ENCODE data around the gene ALPI. TPM values are rescaled to one million over a fixed set of nuclear protein-coding genes. Genes with fewer than 3 reads are reported as not detected.

Gene ALPI
- total RNA-seq, 1 experiment from 2014 or later = not detected

DNA sequence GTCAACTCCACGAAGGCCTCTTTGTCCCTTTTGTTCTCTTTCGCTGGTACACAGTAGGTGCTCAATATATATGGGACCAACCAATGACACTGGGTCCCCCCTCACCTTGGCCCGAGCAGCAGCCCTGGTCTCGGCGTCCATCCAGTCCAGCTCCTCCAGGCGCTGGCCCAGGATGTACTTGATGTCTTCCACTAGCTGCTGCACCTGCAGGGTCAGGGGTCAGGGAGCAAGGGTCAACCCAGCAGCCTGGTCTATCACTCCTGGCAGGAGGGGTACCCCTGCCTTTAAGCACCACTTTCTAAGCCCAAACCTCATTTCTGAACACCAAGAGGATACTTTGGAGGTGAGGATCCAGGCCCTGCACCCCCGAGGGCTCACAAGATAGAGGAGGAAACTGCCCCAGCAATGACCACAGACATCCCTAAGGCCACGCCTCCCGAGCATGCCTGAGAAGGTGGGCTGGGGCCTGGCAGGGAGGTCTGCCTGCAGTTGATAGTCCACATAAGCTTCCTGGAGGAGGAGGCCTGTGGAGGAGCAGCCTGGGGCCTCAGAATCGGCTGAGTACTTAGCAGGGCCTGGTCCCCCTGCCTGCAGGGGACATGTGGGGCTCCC, 27.5 kb downstream of the ALPI start:
- DNase-seq (ENCODE audit: extremely low read depth, low read depth) = no peak

DNA sequence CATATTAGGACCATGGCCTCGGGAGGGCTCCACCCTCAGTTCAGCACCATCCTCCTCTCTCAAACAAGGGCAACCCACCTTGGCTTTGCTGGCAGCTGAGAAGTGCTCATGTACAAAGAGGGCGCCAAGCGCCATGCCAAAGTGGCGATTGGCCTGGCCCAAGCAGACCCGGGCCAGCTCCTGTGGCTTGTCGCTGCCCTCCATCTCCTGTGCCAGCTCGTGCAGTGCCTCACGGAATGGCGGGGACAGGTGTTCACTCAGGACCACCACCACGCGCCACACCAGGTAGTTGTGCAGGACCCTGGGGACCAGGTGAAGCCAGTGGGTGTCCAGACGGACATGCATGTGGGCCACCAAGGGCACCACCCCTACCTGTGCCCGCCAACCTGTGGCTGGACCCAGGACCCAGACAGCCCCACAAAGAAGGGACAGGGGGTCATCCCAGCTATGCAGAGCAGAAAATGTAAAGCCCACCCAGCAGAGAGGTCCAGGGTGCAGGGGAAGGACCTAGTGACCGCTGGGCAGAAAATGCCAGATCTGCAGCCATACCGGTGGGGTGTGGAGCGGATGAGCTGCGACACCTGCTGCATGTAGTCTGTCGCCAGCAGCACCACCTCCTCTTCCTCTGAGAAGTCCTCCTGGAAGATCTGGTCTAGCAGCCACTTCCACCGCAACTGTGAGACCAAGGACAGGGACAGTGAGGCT, 28.1 kb downstream of the ALPI start:
- DNase-seq (ENCODE audit: extremely low read depth, low read depth) = no peak

DNA sequence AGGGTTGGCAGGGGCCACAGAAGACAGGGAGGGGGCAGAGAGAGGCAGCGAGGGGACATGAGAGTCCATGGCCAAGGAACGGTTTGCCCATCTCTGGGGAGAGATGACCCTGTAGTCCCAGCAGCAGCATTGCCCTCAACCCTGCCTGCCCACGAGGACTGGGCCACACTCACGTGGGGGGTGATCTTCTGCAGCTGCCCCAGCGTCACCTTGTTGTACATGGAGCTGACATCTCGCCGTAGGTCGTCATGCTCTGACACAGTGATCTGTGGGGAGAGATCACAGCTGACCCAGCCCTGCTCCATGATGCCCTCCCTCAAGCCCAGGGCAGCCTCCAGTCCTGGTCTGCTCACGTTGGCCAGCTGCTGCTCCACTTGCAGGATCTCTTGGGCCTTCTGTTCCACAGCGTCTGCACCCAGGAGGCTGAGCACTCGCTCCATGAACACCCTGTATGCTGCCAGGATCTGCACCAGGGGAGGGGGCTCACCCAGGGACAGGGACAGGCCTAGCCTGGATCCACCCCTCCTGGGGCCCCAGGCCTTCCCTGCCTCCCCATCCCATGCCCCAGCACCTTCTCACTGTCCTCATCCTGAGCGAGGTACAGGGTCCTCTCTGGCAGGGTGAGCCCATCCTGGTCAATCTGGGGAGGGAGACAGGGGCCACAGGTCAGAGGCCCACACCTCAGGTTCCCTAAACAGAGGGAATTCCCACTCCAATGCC, 28.8 kb downstream of the ALPI start:
- no peak for DNase-seq (ENCODE audit: extremely low read depth, low read depth)

DNA sequence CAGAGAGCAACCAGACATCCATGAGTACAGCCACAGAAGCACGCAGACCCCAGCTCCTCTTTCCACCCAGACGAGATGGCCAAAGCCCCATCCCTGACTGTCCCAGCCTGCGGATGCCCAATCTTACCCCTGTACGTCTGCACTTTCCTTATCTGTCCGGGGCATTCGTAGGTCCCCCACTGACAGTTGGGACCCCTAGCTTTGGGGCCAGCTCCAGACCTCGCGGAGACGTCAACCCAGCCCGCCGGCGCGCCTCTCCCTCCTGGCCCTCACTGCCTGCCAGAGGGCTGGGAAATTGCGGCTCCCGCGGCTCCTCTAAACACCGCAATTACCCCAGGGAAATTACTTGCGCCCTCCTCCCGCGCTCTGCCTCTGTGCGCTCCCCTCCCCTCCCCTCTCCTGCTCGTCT, 29.4 kb downstream of the ALPI start:
- DNase-seq (ENCODE audit: extremely low read depth, low read depth) = no peak

DNA sequence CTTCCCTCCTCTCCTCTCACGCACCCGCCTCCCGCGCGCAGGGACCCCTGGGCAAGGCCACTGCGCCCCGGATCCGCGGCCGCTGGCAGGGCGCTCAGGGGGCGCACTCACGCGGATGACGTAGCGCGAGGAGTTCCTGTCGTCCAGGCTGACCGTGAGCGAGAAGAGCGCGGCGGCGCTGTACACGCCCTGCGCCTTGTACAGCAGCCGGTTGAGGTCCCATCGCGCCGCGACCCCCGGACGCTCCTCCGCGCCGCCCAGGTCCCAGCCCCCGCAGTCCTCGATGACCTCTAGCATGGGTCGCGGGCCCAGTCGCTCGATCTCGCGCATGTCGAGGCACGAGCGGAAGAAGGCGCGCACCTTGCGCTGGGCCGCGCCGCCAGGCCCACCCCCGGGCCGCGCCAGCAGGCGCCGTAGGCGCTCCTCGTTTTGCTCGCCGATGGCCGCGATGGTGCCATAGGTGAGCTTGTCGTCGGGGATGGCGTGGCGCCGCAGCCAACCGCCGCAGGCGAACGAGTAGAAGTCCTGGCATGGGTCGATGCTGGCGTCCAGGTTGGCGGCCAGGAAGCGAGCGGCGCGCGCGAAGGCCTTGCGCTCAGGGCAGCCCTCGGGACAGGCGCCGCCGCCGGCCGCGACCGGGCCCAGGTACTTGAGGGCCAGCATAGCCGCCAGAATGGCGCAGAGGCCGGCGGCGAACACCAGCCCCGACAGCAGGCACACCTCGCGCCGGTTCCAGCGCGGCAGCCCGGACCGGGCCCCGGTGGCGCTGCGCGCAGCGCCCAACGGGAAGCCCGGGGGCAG, 30.0 kb downstream of the ALPI start:
- no peak for DNase-seq (ENCODE audit: extremely low read depth, low read depth)

DNA sequence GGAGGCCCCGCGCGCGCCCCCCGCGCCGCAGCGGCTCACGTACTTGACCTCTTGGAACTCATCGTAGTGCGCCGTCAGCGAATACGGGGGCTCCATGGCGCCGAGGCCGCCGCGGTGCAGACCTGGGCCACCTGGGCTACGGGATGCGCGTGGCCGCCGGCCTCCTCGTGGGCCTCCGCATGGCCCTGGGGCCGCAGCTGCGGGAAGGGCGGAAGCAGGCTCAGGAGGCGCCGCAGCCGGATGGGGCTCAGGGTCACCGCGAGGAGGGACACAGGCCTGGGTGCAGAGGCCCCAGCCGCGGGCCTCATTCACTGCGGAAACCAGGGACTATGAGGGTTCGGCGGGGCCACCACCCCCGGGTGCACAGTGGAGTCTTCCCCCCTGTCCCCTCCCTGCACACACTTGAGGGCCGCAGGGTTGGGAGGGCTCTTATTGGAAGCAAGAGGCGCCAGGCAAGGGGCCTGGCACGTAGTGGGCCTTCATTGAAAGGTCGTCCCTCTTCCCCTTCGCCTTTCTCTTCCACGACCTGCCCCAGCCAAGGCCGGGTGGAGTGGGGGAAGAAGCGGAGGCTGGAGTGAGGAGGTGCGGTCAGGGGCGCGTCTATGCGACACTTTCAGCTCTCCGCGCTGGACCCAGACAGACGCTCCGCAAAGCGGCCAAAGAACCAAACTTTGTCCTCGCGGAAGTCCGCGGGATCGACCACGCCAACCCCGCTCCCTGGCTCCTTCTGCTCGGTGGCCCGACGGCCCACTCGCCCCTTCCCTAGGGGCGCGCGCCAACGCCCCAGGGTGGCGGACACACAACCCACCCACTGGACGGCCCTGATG, 30.8 kb downstream of the ALPI start:
- DNase-seq (ENCODE audit: extremely low read depth, low read depth) = no peak

DNA sequence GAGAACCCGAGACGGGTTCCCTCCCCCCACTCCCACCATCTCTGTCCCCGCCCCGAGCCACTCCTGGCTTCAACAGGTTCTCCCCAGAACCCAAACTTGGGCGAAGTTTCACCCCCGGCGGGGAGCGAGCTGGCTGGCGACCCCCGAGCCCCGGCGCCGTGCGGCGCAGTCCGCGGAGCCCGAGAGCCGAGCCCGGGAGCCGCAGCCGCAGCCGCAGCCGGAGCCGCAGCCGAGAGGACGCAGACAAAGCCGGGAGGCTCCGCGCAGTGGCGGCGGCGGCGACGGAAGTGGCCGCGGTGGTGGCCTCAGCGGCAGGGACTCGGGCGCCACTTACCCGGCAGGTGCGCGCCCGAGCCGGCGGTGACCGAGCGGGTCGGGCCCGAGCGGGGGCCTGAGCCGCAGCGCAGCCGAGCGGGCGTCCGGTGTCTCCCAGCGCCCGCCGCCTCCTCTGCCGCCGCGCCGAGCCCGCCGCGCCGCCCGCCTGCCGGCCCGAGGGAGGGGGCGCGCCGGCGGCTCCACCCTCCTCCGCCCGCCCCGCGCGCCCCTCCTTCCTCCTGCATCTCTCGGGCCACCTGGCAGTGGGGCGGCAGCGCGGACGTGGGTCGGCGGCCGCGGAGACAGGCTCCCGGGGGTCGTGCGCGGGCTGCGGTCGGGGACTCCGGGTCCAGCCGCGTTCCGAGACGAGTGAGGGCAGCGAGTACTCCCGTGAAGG, 31.6 kb downstream of the ALPI start, which contains the start of gene ECEL1:
ECEL1 (minus strand) TSS at position 450 of the 712 bp plus-strand sequence. CDS start 1,181 bp downstream, outside the sequence.
- no peak for DNase-seq (ENCODE audit: extremely low read depth, low read depth)

DNA sequence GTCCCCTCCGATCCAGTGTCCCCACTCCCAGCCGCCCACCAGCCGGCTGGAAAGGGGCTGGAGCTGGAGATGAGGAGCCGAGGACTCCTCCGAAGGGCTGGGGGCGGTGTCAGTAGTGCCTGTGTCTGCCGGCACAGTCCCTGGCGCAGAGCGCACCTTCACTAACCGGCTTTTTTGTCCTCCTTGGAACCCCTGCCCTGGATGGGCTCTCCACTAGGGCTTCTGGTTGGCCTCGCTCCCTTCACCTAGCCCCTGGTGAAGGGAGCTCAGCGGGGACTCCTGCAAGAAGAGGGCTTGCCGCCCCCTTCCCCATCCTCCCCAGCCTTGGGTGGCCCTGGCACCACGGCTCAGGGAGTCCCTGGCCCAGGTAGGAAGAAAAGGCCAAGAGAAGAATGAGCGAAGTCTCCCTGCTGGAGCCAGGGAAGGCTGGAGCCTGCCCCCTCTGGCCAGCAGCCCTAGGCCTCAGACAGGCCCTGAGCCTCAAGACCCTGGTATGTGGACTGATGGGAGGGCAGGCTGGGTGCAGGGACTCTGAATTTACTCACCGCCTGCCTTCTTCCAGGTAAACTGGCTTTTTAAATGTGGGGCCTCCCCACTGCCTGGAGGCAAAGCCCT, 32.3 kb downstream of the ALPI start:
- no peak for DNase-seq (ENCODE audit: extremely low read depth, low read depth)

DNA sequence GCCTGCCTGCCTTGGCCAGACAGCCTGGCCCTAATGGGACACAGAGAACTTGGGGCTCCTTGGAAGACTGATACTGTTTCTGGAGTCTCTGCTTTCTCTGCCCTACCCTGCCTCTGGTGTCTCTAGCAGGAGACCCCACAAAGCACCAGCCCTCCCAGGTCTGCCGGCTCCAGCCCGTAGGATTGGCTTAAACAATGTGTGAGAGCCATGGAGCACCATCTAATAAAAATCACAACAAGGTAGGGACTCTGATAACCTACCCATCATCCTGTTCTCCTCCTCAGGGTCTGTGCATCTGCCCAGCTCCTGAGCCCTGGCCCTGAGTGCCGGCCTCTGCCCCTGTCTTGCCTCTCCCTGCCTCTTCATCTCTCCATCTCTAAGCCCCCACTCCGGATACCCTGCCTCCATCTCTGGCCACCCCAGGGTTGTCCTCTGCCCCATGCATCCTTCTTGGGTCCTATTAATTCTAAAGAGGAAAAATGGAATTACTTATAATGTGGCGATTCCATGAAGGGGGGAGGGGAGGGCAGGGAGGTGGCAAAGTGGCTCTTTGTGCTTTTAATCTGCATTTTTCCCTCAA, 32.9 kb downstream of the ALPI start:
- DNase-seq (ENCODE audit: extremely low read depth, low read depth) = no peak

DNA sequence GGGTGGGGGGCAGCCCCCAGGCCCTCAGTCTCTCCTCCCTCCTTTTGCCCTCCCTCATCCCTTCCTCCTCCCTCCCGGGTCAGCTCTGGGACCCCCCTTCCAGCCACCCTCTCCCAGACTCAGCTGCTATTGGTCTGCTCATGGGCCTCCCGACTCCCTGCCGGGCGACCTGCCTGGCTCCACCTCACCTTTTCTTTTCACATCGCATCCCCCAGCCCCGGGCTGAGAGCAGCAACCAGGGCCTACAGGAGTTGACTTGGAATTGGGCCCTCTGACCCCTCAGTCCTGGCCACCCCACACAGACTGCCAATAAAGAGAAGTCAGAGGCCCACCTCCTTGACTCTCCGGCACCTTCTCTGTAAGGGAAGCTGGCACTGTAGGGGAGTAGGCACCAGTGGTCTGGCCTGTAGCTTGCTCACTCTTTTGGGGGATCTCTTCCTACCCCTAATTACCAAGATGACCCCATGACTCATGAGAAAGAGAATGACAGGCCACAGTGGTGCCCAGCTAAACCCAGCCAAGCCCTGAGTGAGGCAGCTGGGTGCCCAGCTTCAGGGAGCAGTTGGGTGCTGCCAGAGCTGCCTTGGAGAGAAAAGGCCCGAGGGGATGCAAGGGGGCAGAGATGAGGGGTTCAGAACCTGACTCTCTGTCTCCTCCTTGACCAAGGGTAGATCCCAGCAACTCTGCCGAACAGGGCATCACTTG, 33.7 kb downstream of the ALPI start:
- DNase-seq (ENCODE audit: extremely low read depth, low read depth) = no peak

DNA sequence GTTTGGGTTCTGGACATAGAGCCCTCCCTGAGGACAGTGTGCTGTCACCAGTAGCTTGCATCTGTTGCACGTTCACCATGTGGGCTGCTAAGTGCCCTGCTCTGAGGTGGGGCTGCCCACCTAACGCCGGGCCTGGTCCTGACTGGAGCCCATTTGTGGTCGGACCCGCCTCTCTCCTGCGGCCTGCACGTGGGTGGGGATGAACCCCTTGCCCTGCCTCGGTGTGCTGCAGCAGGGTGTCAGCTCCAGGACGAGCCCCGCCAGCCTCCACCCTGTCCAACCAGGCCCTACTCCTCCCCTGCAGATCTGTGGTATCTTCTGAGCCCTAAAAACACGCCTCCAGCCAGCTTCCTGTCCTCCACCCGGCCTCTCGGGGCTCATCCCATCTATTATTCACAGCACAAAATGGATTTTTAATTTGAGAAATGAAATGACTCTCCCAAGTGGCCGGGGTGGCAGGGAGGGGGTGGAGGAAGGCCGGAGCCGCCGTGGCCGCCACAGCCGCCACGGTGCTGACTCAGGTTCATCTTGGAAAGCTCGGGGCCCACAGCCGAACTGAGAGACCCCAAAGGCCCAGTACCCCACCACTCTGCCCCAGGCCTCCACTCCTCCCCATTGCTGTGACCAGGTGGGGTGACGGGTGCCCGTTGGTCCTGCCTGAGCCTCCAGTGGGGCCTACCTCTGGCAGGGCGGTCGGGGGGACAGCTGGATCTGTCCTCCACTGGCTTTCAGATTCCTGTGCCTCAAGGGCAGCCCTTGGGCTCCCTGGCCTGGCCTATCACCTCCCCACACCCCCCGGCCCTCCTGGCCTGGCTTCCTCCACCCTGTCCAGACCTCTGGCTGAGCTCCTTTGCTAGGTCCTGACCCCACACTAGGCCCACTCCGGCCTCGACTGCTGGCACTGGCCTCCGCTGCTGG, 34.5 kb downstream of the ALPI start:
- DNase-seq (ENCODE audit: extremely low read depth, low read depth) = no peak

DNA sequence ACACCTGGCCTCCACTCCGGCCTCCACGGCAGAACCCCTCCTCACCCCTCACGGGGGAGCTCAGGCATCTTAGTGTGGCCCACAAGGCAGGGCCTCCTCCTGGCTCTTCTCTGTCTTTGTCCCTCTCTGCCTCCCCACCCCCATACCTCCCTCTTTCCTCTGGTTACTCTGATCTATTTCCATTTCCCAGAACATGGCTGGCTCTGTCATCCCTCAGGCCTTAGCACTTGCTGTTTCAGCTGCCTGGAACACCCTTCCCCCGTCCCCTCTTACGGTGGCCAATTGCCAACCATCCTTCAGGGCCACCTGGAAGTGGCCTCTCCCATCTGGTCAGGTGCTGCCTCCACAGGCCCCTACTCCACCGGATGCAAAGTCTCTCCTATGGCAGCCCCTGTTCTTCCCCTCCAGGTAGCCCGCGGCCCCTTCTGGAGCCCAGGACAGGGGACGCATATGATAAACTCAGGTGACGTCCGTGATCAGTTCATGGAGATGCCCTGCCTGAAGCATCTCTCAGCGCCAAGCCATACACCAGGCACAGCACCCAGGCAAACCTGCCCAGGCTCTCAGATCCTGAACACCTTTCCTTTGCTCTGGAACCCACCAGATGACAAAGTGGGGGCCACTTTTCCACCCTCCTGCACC, 35.3 kb downstream of the ALPI start:
- no peak for DNase-seq (ENCODE audit: extremely low read depth, low read depth)

DNA sequence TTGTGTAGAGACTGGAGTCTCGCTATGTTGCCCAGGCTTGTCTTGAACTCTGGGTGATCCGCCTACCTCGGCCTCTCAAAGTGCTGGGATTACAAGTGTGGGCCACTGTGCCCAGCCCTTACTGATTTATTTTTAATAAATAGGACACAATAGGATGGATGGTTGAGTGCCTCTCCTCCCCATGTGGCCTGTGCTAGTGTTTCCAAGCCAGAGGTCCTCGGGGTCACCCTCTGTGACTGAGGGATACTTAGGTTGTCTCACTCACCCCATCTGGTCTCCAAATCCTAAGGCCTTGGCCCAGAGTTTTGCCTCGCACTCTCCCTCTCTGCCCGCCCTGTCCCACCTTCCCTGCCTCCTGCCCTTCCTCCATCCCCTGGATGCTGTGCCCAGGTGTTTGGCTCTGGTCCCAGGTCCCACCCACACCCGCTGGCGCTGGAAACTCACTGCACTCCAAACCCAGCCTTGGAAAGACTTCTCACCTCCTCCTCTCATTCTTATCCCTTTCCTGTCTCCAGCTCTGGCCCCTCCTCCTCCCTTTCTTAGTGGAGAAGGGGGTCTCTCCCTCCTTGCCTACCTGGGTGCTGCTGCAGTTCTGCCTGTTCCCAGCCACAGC, 36.4 kb downstream of the ALPI start:
- no peak for DNase-seq (ENCODE audit: extremely low read depth, low read depth)

DNA sequence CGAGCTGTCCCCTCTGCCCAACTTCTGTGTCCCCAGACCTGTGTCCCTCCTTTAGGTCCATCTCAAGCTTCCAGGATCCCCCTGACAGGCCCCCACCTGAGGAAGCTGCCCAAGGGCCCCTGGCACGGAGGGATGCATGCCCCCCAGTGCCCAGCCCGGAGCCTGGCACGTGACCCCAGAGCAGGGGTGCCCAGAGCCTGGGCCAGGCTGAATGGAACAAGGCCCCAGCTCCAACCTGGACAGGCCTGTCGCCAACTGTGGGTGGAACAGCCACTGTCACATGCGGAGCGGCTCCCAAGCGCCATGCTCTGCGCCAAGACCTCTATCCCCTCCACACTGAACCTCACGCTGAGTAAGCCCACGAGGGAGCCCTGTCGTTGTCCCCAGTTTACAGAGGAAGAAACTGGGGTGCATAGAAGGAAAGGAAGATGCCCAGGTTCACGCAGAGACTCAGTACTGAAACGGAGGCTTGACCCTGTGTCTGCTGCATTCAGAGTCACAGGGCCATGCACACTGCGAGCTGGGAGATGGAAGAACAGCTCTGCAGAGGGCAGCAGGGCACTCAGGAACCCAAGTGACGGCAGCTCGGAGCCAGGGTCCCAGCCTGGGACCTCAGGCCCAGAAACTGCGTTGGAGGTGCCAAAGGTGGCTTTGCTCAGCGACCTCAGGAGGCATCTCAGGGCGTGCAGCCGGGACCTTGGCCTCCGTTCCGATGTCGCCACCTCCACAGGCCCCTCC, 37.2 kb downstream of the ALPI start:
- DNase-seq (ENCODE audit: extremely low read depth, low read depth) = no peak

DNA sequence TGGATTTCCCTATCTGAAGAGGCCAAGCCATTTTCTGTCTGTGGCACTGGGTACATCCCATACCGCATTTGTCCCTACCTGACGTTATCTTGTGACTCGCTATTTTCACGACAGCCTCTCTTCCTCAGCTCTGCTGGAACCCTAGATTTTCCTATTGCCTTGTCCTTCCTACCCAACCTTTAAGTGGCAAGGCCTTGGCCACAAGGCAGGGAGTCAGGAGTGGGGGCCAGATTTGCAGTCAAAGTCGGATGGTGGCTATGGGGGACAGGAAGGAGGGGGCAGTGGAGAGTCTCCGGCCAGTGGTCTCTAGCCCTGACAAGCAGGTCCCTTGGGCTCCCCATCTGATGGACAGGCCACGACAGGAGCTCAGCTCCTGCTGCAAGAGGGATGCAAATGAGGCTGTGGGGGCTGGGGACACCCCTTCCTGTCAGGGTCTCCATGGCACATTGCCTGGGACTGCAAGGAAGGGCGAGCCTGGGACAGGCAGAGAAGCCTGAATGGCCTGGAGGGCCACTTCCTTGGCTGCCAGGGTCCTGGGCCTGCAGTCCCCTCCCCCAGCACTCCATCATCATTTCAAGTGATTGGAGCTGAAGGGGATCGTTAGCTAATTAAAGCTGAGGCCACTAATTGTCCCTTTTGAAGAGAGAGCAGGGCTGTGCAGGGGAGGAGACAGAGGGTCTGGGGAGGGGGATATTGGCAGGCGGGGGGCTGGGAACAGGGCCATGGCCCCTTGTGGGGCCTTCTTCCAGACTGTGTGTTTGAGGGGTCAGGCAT, 37.9 kb downstream of the ALPI start:
- DNase-seq (ENCODE audit: extremely low read depth, low read depth) = no peak

Measured in NCI-H460 (cell line).